Measurements from ENCODE around the gene FAM83F. TPM values are rescaled to one million over a fixed set of nuclear protein-coding genes. Genes with fewer than 3 reads are reported as not detected.

Gene FAM83F
- total RNA-seq, 5 donors from 2014 or later (not counting 1 experiment from before 2014, with no cell fraction given): 0.26 to 4.9 (median 0.79) TPM

DNA sequence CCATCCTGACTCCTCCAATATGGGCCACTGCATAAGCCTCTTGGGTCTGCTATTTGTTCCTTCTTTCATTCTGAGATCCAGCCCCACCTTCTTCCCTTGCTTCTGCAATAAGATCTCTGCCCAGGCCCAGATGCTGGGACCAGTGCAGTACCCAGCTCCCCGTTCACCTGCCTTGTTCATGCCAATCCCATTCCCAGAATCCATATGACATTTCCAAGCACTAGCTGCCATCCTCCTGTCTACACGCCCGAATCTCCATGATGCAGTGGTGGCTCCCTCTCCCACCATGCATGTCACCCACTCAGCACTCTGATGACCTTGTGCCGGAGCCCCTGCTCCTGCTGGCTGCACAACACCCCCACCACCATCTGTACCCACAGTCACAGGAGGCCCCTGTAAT, 11.4 kb upstream of the FAM83F start:
- POLR2A ChIA-PET: interaction anchor here in 1 of 2 donors (0.6 kb wide), 1 partner anchor 700 kb away, joined by 3 read pairs; no protein-coding TSS in a partner anchor
- CTCF ChIA-PET: interaction anchor here in 1 of 2 donors (0.7 kb wide), 1 partner anchor 454 kb away, joined by 3 read pairs; no protein-coding TSS in a partner anchor
- Histone ChIP-seq H3K4me3 (ENCODE audit: control insufficient read depth in 1 of 2, extremely low read depth in 1 of 2, low read length in 1 of 2) (no peak overlapping the region), H3K9me3 (no peaks in the 10 kb centered on the region), H3K4me1 (ENCODE audit: control insufficient read depth in 1 of 2, extremely low read depth in 1 of 2, insufficient read depth in 2 of 2, low read length in 2 of 2) (peaks cover 18 to 23% of the 10 kb centered on the region in 2 experiments), H3K27me3 (replicated peaks in 1 of 2; ENCODE audit: control insufficient read depth in 2 of 2, extremely low read depth in 1 of 2, insufficient read depth in 2 of 2, low read length in 1 of 2) (no peaks in the 10 kb centered on the region), H3K36me3 (ENCODE audit: control insufficient read depth in 2 of 2, extremely low read depth in 1 of 2, insufficient read depth in 1 of 2, low read length in 1 of 2) (no peaks in the 10 kb centered on the region), H3K27ac (ENCODE audit: low read length) (no peak overlapping the region)
- DNase-seq (no peak), ATAC-seq (replicated peaks in 1 of 4) (no peak)
- H3K4me3 Mint-ChIP-seq: peak overlapping the region in 1 of 3 donors; percentile 16
- H3K4me1 Mint-ChIP-seq: peaks cover 42 to 49% (median 43%) of the 10 kb centered on the region in 3 donors
- no peaks in the 10 kb centered on the region for H3K27me3 Mint-ChIP-seq
- H3K27ac Mint-ChIP-seq: peak overlapping the region in 1 of 2 donors; percentile 18
- H3K9me3 Mint-ChIP-seq: no peaks in the 10 kb centered on the region
- H3K36me3 Mint-ChIP-seq: no peaks in the 10 kb centered on the region
- 90% methylated on average over 2 of the region's 4 CpGs for WGBS (ENCODE audit: insufficient coverage)

DNA sequence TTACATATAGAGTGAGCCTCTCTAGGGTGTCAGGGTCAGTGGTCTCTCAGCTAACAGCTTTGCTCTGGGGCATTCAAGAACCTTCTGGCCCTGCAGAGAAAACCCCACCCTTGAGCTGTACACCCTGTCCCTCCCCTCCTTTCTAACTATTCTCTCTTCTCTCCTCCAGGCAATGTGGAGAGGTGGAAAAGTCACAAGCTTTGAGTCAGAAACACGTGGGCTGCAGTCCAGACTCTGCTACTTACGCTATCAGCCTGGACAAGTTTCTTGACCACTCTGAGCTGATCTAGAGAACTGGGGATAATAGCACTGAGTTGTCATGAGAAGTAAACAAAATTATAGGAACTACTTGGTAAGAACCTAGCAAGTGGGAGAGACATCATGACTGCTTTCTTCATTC, 10.7 kb upstream of the FAM83F start:
- no peaks in the 10 kb centered on the region for H3K9me3 ChIP-seq
- no peak overlapping the region for H3K4me3 ChIP-seq (ENCODE audit: control insufficient read depth in 1 of 2, extremely low read depth in 1 of 2, low read length in 1 of 2)
- CTCF ChIA-PET: no interaction called here
- WGBS (ENCODE audit: insufficient coverage): 88% methylated on average over 2 of the region's 2 CpGs
- POLR2A ChIA-PET: interaction anchor here in 1 of 2 donors (0.6 to 1.3 kb wide), 3 partner anchors 10 to 699 kb away, joined by 3 to 6 read pairs (median 3); no protein-coding TSS in a partner anchor
- peaks cover 18 to 23% of the 10 kb centered on the region in 2 experiments for H3K4me1 ChIP-seq (ENCODE audit: control insufficient read depth in 1 of 2, extremely low read depth in 1 of 2, insufficient read depth in 2 of 2, low read length in 2 of 2)
- peaks cover 0 to 4% of the 10 kb centered on the region in 2 donors for H3K27me3 Mint-ChIP-seq
- H3K36me3 Mint-ChIP-seq: no peaks in the 10 kb centered on the region
- no peak overlapping the region for H3K27ac ChIP-seq (ENCODE audit: low read length)
- peaks cover 39 to 47% (median 41%) of the 10 kb centered on the region in 3 donors for H3K4me1 Mint-ChIP-seq
- ATAC-seq (replicated peaks in 1 of 4) (no peak), DNase-seq (no peak)
- H3K27ac Mint-ChIP-seq: peak overlapping the region in 1 of 2 donors; percentile 56
- no peaks in the 10 kb centered on the region for H3K36me3 ChIP-seq (ENCODE audit: control insufficient read depth in 2 of 2, extremely low read depth in 1 of 2, insufficient read depth in 1 of 2, low read length in 1 of 2)
- no peak overlapping the region for H3K4me3 Mint-ChIP-seq
- H3K27me3 ChIP-seq (replicated peaks in 1 of 2; ENCODE audit: control insufficient read depth in 2 of 2, extremely low read depth in 1 of 2, insufficient read depth in 2 of 2, low read length in 1 of 2): peaks cover 0 to 6% of the 10 kb centered on the region in 2 experiments
- H3K9me3 Mint-ChIP-seq: no peaks in the 10 kb centered on the region

DNA sequence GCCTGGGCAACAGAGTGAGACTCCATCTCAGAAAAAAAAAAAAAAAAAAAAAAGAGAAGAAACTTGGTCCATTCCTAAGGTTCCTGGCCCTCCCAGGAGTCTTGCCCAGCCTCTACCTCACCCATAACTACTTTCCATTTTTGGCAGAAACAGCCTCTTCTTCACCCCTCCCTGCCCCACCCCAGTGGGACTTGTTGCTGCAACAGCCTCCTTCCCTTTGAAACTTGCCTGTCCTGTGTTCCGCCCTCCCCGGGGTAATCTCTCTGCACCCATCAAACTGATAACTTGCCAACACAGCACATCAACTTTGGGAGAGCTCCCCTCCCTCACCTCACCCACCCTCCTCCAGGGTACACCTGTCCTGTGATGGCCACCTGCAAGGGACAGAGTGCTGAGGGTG, 10.0 kb upstream of the FAM83F start:
- H3K4me1 ChIP-seq (ENCODE audit: control insufficient read depth in 1 of 2, extremely low read depth in 1 of 2, insufficient read depth in 2 of 2, low read length in 2 of 2): peaks cover 18 to 23% of the 10 kb centered on the region in 2 experiments
- POLR2A ChIA-PET: interaction anchor here in 1 of 2 donors (0.7 to 1.3 kb wide), 2 partner anchors 9 to 353 kb away, joined by 3 to 6 read pairs; no protein-coding TSS in a partner anchor
- no peak for ATAC-seq (replicated peaks in 1 of 4)
- H3K9me3 ChIP-seq: no peaks in the 10 kb centered on the region
- Mint-ChIP-seq H3K9me3 (no peaks in the 10 kb centered on the region), H3K27ac (no peak overlapping the region), H3K27me3 (peaks cover 0 to 6% of the 10 kb centered on the region in 2 donors), H3K4me3 (no peak overlapping the region), H3K36me3 (no peaks in the 10 kb centered on the region), H3K4me1 (peaks cover 32 to 40% (median 33%) of the 10 kb centered on the region in 3 donors)
- CTCF ChIA-PET: no interaction called here
- no peak overlapping the region for H3K4me3 ChIP-seq (ENCODE audit: control insufficient read depth in 1 of 2, extremely low read depth in 1 of 2, low read length in 1 of 2)
- H3K36me3 ChIP-seq (ENCODE audit: control insufficient read depth in 2 of 2, extremely low read depth in 1 of 2, insufficient read depth in 1 of 2, low read length in 1 of 2): no peaks in the 10 kb centered on the region
- no peak overlapping the region for H3K27ac ChIP-seq (ENCODE audit: low read length)
- 100% methylated on average over 1 of the region's 2 CpGs for WGBS (ENCODE audit: insufficient coverage)
- no peak for DNase-seq
- H3K27me3 ChIP-seq (replicated peaks in 1 of 2; ENCODE audit: control insufficient read depth in 2 of 2, extremely low read depth in 1 of 2, insufficient read depth in 2 of 2, low read length in 1 of 2): peaks cover 0 to 9% of the 10 kb centered on the region in 2 experiments

DNA sequence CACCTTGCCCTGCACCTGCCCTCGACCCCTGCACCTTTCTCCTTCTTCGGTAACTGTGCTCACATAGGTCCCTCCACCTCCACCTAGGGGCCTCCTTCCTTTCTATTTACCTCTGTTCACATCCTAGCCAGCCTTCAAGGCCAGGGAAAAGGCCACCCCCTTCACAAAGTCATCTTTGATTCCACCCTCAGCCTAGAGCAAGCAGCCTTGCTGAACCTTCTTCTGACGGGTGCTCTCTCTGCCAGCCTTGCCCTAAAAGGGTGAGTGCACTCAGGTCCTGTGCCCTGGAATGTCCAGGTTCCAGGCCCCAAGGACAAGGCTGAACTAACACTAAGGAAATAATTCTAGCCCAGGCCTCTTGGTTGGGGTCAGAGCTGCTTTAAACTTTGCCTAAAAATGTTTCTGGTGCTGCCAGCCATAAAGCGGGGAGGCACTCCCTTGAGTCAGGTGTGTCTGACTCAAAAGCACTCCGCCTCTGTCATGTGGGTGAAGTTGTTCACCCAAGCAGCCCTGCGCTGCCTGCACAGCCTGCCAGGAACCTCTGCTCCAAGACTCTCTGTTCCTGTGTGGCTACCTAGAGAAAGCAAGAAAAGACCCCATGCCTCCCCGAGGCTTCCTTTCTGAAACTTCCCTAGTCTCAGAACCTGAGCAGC, 9.2 kb upstream of the FAM83F start:
- ATAC-seq (replicated peaks in 1 of 4) (peak; percentile 56 to 82 (median 73)), DNase-seq (peak in 10 of 35 experiments; percentile 6 to 33 (median 20))
- Histone ChIP-seq H3K36me3 (ENCODE audit: control insufficient read depth in 2 of 2, extremely low read depth in 1 of 2, insufficient read depth in 1 of 2, low read length in 1 of 2) (no peaks in the 10 kb centered on the region), H3K9me3 (no peaks in the 10 kb centered on the region), H3K4me1 (ENCODE audit: control insufficient read depth in 1 of 2, extremely low read depth in 1 of 2, insufficient read depth in 2 of 2, low read length in 2 of 2) (peaks cover 14 to 18% of the 10 kb centered on the region in 2 experiments), H3K4me3 (ENCODE audit: control insufficient read depth in 1 of 2, extremely low read depth in 1 of 2, low read length in 1 of 2) (peak overlapping the region in 1 of 2 donors; percentile 7), H3K27me3 (replicated peaks in 1 of 2; ENCODE audit: control insufficient read depth in 2 of 2, extremely low read depth in 1 of 2, insufficient read depth in 2 of 2, low read length in 1 of 2) (peaks cover 0 to 14% of the 10 kb centered on the region in 2 experiments), H3K27ac (ENCODE audit: low read length) (no peak overlapping the region)
- peaks cover 24 to 32% (median 26%) of the 10 kb centered on the region in 3 donors for H3K4me1 Mint-ChIP-seq
- H3K4me3 Mint-ChIP-seq: peak overlapping the region in 1 of 3 donors; percentile 60
- ChIA-PET CTCF (no interaction called here), POLR2A (interaction anchor here in 1 of 2 donors (0.7 kb wide), 1 partner anchor 90 kb away, joined by 8 read pairs; no protein-coding TSS in a partner anchor)
- WGBS (ENCODE audit: insufficient coverage): 65% methylated on average over 7 of the region's 7 CpGs
- peaks cover 0 to 6% of the 10 kb centered on the region in 2 donors for H3K27me3 Mint-ChIP-seq
- peak overlapping the region in 1 of 2 donors; percentile 69 for H3K27ac Mint-ChIP-seq
- H3K9me3 Mint-ChIP-seq: no peaks in the 10 kb centered on the region
- H3K36me3 Mint-ChIP-seq: no peaks in the 10 kb centered on the region

DNA sequence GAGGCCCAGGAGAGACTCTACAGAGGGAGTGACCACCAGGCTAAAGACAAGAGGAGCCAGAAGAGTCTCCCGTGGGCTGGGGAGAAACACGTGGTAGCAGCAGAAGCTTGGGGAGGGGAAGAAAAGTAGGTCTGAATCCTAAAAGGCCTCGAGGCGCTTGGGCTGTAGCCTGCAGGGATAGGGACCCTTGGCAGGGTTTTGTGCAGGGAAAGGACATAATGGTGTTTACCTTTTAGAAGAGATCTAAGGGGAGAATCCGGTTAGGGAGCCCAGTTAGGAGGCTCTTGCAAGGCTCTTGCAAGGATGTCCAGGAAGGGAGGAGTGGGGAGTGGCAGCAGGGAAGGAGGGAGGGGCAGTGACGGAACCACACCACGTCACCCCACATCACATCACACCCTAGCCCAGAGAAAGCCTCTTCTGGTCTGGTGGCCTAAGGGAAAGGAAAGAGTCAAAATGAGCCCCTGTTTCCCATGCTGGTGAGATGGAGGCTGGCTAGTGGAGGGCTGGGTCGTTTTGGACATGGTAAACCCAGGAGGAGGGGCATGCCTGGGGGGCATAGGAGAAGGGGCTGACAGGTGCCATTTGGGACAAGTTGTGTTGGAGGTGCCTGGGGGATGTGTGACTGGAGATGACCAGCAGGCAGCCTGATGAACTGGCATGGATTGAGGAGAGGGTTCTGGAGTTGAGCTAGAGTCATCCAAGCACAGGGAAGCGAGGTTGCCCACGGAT, 6.2 kb upstream of the FAM83F start:
- CTCF ChIA-PET: no interaction called here
- Mint-ChIP-seq H3K4me1 (peaks cover 16 to 22% (median 19%) of the 10 kb centered on the region in 3 donors), H3K27me3 (peaks cover 6 to 12% of the 10 kb centered on the region in 2 donors), H3K27ac (no peak overlapping the region), H3K9me3 (no peaks in the 10 kb centered on the region), H3K4me3 (no peak overlapping the region), H3K36me3 (no peaks in the 10 kb centered on the region)
- Histone ChIP-seq H3K36me3 (ENCODE audit: control insufficient read depth in 2 of 2, extremely low read depth in 1 of 2, insufficient read depth in 1 of 2, low read length in 1 of 2) (no peaks in the 10 kb centered on the region), H3K4me3 (ENCODE audit: control insufficient read depth in 1 of 2, extremely low read depth in 1 of 2, low read length in 1 of 2) (no peak overlapping the region), H3K9me3 (no peaks in the 10 kb centered on the region), H3K27me3 (replicated peaks in 1 of 2; ENCODE audit: control insufficient read depth in 2 of 2, extremely low read depth in 1 of 2, insufficient read depth in 2 of 2, low read length in 1 of 2) (peaks cover 0 to 14% of the 10 kb centered on the region in 2 experiments), H3K27ac (ENCODE audit: low read length) (no peak overlapping the region), H3K4me1 (ENCODE audit: control insufficient read depth in 1 of 2, extremely low read depth in 1 of 2, insufficient read depth in 2 of 2, low read length in 2 of 2) (peaks cover 7 to 12% of the 10 kb centered on the region in 2 experiments)
- ATAC-seq (replicated peaks in 1 of 4) (no peak), DNase-seq (no peak)
- 80% methylated on average over 6 of the region's 10 CpGs for WGBS (ENCODE audit: insufficient coverage)
- POLR2A ChIA-PET: no interaction called here

DNA sequence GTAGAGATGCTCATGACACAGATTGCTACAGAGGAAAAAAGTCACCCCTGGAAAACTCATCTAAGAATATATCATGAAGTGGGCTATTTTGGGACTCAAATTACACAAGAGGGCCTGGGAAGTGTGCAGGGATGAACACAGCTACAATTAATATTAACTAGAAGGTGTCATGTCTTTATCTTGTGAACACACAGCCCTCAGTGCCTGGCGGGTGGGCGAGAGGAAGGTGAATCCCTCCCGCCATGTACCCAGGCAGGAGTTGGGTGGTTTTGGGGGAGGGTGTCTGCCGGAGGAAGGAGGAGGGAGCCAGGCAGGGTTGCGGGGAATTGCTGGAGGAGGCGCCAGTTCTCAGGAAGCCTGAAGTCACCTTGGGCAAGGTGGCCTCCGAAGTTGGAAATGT, 5.1 kb upstream of the FAM83F start:
- POLR2A ChIA-PET: no interaction called here
- H3K4me1 ChIP-seq (ENCODE audit: control insufficient read depth in 1 of 2, extremely low read depth in 1 of 2, insufficient read depth in 2 of 2, low read length in 2 of 2): peaks cover 7 to 18% of the 10 kb centered on the region in 2 experiments
- no peak for ATAC-seq (replicated peaks in 1 of 4)
- Mint-ChIP-seq H3K36me3 (no peaks in the 10 kb centered on the region), H3K27me3 (peaks cover 6 to 19% of the 10 kb centered on the region in 2 donors), H3K4me1 (peaks cover 19 to 23% (median 21%) of the 10 kb centered on the region in 3 donors), H3K27ac (no peak overlapping the region), H3K9me3 (no peaks in the 10 kb centered on the region), H3K4me3 (no peak overlapping the region)
- 88% methylated on average over 5 of the region's 7 CpGs for WGBS (ENCODE audit: insufficient coverage)
- peaks cover 0 to 21% of the 10 kb centered on the region in 2 experiments for H3K27me3 ChIP-seq (replicated peaks in 1 of 2; ENCODE audit: control insufficient read depth in 2 of 2, extremely low read depth in 1 of 2, insufficient read depth in 2 of 2, low read length in 1 of 2)
- H3K9me3 ChIP-seq: no peaks in the 10 kb centered on the region
- no peak overlapping the region for H3K4me3 ChIP-seq (ENCODE audit: control insufficient read depth in 1 of 2, extremely low read depth in 1 of 2, low read length in 1 of 2)
- no peak for DNase-seq
- no peaks in the 10 kb centered on the region for H3K36me3 ChIP-seq (ENCODE audit: control insufficient read depth in 2 of 2, extremely low read depth in 1 of 2, insufficient read depth in 1 of 2, low read length in 1 of 2)
- H3K27ac ChIP-seq (ENCODE audit: low read length): no peak overlapping the region
- CTCF ChIA-PET: no interaction called here

Measured in T-cell (primary cell).